WTC11 (cell line): ENCODE data around the gene ZEB2.

ENCODE experiments used
- AR ChIP-seq: fragments of 250-450 bp; sonication (Bioruptor Pico); IDR thresholded peaks from 2 replicates; pipeline ENCODE4 v1.9.0; 2021; ENCODE audit warnings: mild to moderate bottlenecking
- CTCF ChIP-seq: fragments of 200-600 bp; IDR thresholded peaks from 2 replicates; pipeline ENCODE4 v1.8.0; 2022; ENCODE audit warnings: antibody characterized with exemption
- KAT7 ChIP-seq: sonication (generic); formaldehyde crosslinking; IDR thresholded peaks from 2 replicates; pipeline ENCODE4 v1.8.1; 2023; ENCODE audit warnings: missing genetic modification reagents, mild to moderate bottlenecking, borderline replicate concordance
- MAX ChIP-seq: sonication (generic); formaldehyde crosslinking; IDR thresholded peaks from 2 replicates; pipeline ENCODE4 v1.8.0; 2022; ENCODE audit warnings: mild to moderate bottlenecking, missing genetic modification reagents
- MLX ChIP-seq: sonication (generic); formaldehyde crosslinking; IDR thresholded peaks from 2 replicates; pipeline ENCODE4 v1.8.1; 2023; ENCODE audit warnings: mild to moderate bottlenecking, missing genetic modification reagents, moderate library complexity
- NFYB ChIP-seq: sonication (generic); formaldehyde crosslinking; conservative IDR thresholded peaks from 2 replicates; pipeline ENCODE4 v1.8.0; 2022; ENCODE audit warnings: low read depth, missing genetic modification reagents
- PRDM15 ChIP-seq: sonication (generic); formaldehyde crosslinking; IDR thresholded peaks from 2 replicates; pipeline ENCODE4 v1.8.0; 2022; ENCODE audit warnings: missing genetic modification reagents
- PREB ChIP-seq: sonication (generic); formaldehyde crosslinking; IDR thresholded peaks from 2 replicates; pipeline ENCODE4 v1.8.1; 2022; ENCODE audit warnings: mild to moderate bottlenecking, missing genetic modification reagents, moderate library complexity, borderline replicate concordance
- SMAD4 ChIP-seq: sonication (generic); formaldehyde crosslinking; IDR thresholded peaks from 2 replicates; pipeline ENCODE4 v1.8.0; 2022; ENCODE audit warnings: mild to moderate bottlenecking, missing genetic modification reagents
- SP1 ChIP-seq: sonication (generic); formaldehyde crosslinking; conservative IDR thresholded peaks from 2 replicates; pipeline ENCODE4 v1.8.1; 2022; ENCODE audit warnings: missing genetic modification reagents
- STAT6 ChIP-seq: sonication (generic); formaldehyde crosslinking; conservative IDR thresholded peaks from 2 replicates; pipeline ENCODE4 v1.8.1; 2023; ENCODE audit warnings: mild to moderate bottlenecking, low read depth, missing genetic modification reagents, moderate library complexity
- ZMAT4 ChIP-seq: fragments of 250-450 bp; sonication (Bioruptor Pico); IDR thresholded peaks from 2 replicates; pipeline ENCODE4 v1.9.0; 2021; ENCODE audit warnings: mild to moderate bottlenecking
- ZNF263 ChIP-seq: sonication (generic); formaldehyde crosslinking; IDR thresholded peaks from 2 replicates; pipeline ENCODE4 v1.8.1; 2022; ENCODE audit warnings: low read depth, mild to moderate bottlenecking, moderate library complexity, missing genetic modification reagents

- TF ChIP-seq STAT6 (CRISPR knock-in tag) (no peak), CTCF (no peak), MAX (no peak), ZNF263 (no peak), SMAD4 (no peak), PREB (CRISPR knock-in tag) (no peak), SP1 (no peak), KAT7 (CRISPR knock-in tag) (no peak), MLX (CRISPR knock-in tag) (no peak), PRDM15 (CRISPR knock-in tag) (no peak), NFYB (no peak), ZMAT4 (CRISPR knock-in tag) (no peak), AR (CRISPR knock-in tag) (no peak)
Measured at GRCh38 chr2:144481666-144482065, 38.3 kb downstream of the ZEB2 start.
